Upper lobe of left lung (tissue), 4 donors: ENCODE measurements around the gene BRAT1.
"Not testable (repeated sequence)": the region's sequence is repeated elsewhere in the genome, so short reads cannot be mapped to it uniquely, and the experiment has no call there.

Source experiments
- EP300 ChIP-seq, 4 donors: sonication (generic); formaldehyde crosslinking; IDR thresholded peaks; one replicate each; pipeline ENCODE4 v1.5.1; 2017; ENCODE audit warnings: antibody characterized with exemption in 4 of 4, control low read depth in 2 of 4
- POLR2A ChIP-seq, 4 donors: fragments of 450-650 bp; IDR thresholded peaks; one replicate each; pipeline ENCODE4 v1.5.1; 2016 to 2017; ENCODE audit warnings: antibody characterized with exemption in 4 of 4, mild to moderate bottlenecking in 2 of 4
- TF ChIP-seq, protein P1 (sequence below), 6 experiments: fragments of 450-650 bp in 4 of 6; fragments of 200-600 bp in 2 of 6; sonication (generic) in 2 of 6; IDR thresholded peaks; one replicate each; pipeline ENCODE4 v1.5.1; 2016 to 2019; ENCODE audit warnings: antibody characterized with exemption in 6 of 6

GRCh38 chr7:2530994-2531795 is 24.1 kb downstream of the BRAT1 start:
- TF ChIP-seq, protein P1, sequence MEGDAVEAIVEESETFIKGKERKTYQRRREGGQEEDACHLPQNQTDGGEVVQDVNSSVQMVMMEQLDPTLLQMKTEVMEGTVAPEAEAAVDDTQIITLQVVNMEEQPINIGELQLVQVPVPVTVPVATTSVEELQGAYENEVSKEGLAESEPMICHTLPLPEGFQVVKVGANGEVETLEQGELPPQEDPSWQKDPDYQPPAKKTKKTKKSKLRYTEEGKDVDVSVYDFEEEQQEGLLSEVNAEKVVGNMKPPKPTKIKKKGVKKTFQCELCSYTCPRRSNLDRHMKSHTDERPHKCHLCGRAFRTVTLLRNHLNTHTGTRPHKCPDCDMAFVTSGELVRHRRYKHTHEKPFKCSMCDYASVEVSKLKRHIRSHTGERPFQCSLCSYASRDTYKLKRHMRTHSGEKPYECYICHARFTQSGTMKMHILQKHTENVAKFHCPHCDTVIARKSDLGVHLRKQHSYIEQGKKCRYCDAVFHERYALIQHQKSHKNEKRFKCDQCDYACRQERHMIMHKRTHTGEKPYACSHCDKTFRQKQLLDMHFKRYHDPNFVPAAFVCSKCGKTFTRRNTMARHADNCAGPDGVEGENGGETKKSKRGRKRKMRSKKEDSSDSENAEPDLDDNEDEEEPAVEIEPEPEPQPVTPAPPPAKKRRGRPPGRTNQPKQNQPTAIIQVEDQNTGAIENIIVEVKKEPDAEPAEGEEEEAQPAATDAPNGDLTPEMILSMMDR (IDR thresholded peaks at IDR 0.05), result not testable (repeated sequence)
- not testable (repeated sequence) for TF ChIP-seq POLR2A, EP300 (IDR thresholded peaks at IDR 0.05)
